ENCODE data around the gene GABRR3.

Gene GABRR3

DNA sequence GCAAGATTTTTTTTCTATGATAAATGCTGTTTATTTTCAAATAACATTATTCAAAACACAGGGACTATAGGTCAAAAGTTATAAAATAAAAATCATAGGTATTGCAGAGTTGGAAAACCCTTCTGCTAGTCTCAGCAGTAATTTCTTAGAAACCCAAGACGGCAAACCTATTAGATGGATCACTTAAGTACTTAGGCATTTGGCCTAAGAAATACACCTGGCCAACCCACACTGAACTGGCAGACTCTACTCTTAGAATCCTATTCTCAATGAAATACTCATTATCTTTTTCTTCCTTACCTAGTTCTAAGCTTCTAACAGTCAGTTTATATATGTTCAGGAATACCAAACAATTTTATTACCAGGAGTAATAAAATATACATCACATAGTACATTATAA lies 32.4 kb downstream of the GABRR3 start:
- H3K4me3 ChIP-seq (replicated peaks; ENCODE audit: low read depth, low read length), result no peak overlapping the region
- TF ChIP-seq, protein P1, sequence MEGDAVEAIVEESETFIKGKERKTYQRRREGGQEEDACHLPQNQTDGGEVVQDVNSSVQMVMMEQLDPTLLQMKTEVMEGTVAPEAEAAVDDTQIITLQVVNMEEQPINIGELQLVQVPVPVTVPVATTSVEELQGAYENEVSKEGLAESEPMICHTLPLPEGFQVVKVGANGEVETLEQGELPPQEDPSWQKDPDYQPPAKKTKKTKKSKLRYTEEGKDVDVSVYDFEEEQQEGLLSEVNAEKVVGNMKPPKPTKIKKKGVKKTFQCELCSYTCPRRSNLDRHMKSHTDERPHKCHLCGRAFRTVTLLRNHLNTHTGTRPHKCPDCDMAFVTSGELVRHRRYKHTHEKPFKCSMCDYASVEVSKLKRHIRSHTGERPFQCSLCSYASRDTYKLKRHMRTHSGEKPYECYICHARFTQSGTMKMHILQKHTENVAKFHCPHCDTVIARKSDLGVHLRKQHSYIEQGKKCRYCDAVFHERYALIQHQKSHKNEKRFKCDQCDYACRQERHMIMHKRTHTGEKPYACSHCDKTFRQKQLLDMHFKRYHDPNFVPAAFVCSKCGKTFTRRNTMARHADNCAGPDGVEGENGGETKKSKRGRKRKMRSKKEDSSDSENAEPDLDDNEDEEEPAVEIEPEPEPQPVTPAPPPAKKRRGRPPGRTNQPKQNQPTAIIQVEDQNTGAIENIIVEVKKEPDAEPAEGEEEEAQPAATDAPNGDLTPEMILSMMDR (IDR thresholded peaks at IDR 0.05; ENCODE audit: low read depth, low read length, missing control alignments), result no peak
- no peak for DNase-seq (ENCODE audit: extremely low read depth, low read depth)

DNA sequence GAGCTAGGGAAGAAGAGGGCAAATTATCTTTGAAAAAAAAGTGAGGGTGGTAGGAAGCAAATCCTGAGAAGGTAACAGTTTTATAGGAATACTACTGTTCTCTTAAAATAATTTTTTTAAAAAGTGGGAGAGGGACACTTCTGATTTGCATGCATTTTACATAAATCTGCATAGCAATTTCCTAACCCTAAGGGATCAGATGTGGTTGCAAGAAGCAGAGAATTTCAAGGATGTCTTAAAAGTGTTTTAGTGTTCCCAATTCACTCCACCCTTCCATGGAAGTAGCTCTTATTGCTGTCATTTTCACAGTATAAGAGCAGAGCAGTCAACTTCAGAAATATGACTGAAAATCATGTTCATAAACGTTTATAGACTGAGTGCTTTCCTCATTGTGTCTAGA lies 35.1 kb downstream of the GABRR3 start:
- TF ChIP-seq, protein P1 (IDR thresholded peaks at IDR 0.05; ENCODE audit: low read depth, low read length, missing control alignments), result no peak
- DNase-seq (ENCODE audit: extremely low read depth, low read depth), result no peak
- no peak overlapping the region for H3K4me3 ChIP-seq (replicated peaks; ENCODE audit: low read depth, low read length)

DNA sequence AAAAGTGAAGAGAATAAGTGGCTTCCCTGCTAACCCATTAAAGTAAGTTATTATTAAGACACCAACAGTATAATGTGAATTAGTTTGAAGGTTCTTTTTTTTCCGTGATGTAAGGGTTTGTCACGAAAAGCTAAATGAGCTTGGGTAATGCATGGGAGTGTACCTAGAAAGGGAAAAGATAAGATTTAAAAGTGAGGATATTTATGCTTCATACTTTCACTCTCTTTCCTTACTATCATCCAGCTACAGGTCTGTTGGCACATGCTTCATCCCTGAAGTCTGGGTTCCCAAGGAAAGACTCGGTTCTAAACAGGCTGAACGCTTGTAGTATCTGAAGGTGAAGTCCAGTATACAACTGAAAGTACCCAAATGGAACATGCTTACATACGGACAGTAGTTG lies 36.0 kb downstream of the GABRR3 start:
- TF ChIP-seq, protein P1 (IDR thresholded peaks at IDR 0.05; ENCODE audit: low read depth, low read length, missing control alignments), result no peak
- no peak for DNase-seq (ENCODE audit: extremely low read depth, low read depth)
- no peak overlapping the region for H3K4me3 ChIP-seq (replicated peaks; ENCODE audit: low read depth, low read length)

- TF ChIP-seq, protein P1 (IDR thresholded peaks at IDR 0.05; ENCODE audit: low read depth, low read length, missing control alignments), result no peak
- no peak for DNase-seq (ENCODE audit: extremely low read depth, low read depth)
- no peak overlapping the region for H3K4me3 ChIP-seq (replicated peaks; ENCODE audit: low read depth, low read length)
Observed at GRCh38 chr3:97996988-97997387, 38.1 kb downstream of the GABRR3 start.

DNA sequence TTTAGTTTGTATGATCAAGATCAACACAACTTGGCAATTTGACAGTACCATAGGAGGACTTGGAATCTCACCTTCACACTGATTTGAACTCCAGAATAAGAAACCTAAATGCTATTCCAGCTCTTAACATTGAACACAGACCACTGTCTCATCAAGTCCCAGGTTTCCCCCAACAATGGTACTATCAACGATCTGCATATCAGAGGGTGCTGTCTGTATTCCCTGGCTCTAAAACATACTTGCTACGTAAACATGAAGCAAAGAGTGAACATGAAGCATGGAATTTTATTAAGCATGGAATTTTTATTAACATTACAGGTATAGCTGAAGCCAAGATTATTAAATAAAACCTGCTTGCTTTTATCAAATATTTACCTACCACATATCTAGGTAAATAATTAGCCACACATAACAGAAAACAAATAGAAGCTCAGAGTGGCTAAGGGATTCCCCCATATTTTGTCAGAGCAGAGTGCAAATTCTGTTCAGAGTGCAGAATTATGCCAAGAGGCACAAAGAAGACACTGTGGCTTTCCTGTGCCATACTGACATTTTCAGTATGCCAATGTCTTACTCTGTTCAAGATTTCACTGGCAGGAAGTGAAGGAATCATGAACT lies 40.7 kb downstream of the GABRR3 start:
- no peak for DNase-seq (ENCODE audit: extremely low read depth, low read depth)

DNA sequence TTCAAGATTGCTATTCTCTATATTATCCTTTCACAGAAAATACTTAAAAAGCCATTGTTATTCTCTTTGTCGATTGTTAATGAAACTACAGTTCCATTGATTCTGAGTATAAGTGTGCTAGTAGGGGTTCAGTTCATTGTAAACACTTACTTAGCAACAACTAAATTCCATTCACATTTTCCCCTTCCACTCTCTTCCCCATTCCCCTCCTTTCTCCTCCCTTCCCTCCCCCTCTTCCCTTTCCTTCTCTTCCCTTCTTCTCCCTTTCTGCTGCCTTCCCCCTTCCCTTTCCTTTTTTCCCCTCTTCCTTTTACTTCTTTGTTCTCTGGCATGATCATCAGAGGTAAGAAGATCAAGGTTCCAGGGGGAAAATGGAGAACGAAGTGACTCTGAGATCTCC lies 41.6 kb downstream of the GABRR3 start:
- TF ChIP-seq, protein P1 (IDR thresholded peaks at IDR 0.05; ENCODE audit: low read depth, low read length, missing control alignments), result no peak
- no peak overlapping the region for H3K4me3 ChIP-seq (replicated peaks; ENCODE audit: low read depth, low read length)
- DNase-seq (ENCODE audit: extremely low read depth, low read depth), result no peak

More for the DNA sequence above, 40.7 kb downstream of the GABRR3 start:
- no peak overlapping the region for H3K4me3 ChIP-seq (replicated peaks; ENCODE audit: low read depth, low read length)
- TF ChIP-seq, protein P1 (IDR thresholded peaks at IDR 0.05; ENCODE audit: low read depth, low read length, missing control alignments), result no peak

Measured in HFF-Myc (cell line).